HG02970 (cell line): Measurements from ENCODE around the gene RNMT.

Experiments
- ATAC-seq: cut with Tn5 transposase; IDR thresholded peaks from one replicate; pipeline ENCODE4 v1.9.1; 2021; ENCODE audit warnings: mild to moderate bottlenecking, moderate library complexity, moderate number of reproducible peaks; ENCODE audit not compliant: unreplicated experiment, low FRiP score

Gene RNMT

GRCh38 chr18:13809531-13810255 is 83.2 kb downstream of the RNMT start:
- ATAC-seq: no peak

- ATAC-seq: no peak
These were observed 84.5 kb downstream of the RNMT start for GRCh38 chr18:13810950-13811485.

DNA sequence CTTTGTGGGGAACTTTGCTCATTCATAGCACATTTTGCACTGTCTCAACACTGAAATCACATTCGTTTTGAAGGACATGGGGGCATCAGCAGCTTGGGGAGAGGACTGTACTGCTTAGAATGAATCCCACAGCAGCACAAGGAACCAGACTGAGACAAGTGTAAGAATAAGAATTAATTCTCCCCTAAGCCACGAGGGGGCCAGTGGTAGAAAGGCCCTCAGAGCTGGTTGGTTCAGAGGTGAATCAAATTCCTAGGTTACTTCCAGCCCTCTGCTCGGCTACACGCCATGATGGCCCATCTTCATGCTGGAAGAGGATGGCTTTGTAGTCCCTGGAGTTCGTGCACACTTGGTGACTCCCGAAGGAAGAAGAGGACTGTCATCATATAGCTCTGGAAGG is 85.5 kb downstream of the RNMT start:
- no peak for ATAC-seq

DNA sequence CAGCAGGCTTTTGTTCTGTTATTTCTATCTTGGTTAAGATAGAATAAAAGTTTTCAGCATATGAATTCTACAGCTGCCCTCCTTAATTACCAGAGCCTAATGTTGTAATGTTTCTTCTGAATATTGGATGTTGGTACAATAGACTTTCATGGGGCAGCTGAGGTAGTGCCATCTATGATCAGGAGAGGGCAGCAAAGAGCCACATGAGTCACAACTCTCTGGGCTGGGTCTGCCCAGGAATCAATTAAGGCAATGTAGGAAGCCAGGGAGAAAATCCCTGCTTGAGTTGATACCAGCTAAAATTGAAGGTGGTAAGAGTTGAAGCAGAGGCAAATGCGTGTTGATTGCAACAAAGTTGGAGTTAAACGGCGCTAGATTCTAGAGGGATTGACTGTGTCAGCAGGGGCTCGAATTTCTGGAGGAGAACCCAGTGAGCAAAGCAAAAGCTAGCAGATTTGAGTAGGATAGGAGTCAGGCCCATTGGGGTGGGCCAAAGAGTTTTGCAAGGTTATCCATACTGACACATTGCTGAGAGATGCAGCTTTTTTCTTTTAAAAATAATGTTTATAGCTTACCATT is 86.9 kb downstream of the RNMT start:
- ATAC-seq: no peak
